ENCODE measurements around the gene POC1A. TPM values are rescaled to one million over a fixed set of nuclear protein-coding genes. Genes with fewer than 3 reads are reported as not detected.

Gene POC1A
- total RNA-seq, 2 experiments from 2014 or later = 0.22 to 0.39 TPM

DNA sequence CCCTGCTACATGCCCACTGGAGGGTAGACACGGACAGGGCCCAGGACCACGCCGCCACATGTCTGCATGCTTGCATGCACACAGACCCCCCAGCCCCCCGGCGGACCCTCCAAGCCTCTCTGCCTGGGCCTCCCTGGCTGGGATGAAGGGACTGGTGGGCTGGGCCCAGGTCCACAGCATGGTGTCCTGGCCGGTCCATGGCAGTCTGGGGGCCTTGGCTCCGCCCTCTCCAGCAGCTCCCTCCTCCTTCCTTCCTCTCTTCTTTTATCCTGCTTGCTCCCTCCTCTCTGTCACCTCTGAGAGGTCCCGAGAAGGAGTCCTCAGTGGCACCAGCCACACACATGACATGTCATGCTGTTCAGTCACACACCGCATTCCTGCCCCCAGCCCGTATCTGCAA, 122.3 kb downstream of the POC1A start:
- no peak overlapping the region for H3K4me3 ChIP-seq (ENCODE audit: low read length)
- no peaks in the 10 kb centered on the region for H3K36me3 ChIP-seq (ENCODE audit: insufficient read depth, low read length)
- no peak overlapping the region for H3K4me3 Mint-ChIP-seq
- H3K36me3 Mint-ChIP-seq (ENCODE audit: low read depth) = no peaks in the 10 kb centered on the region
- ChIA-PET POLR2A (no interaction called here), CTCF (no interaction called here)
- no peaks in the 10 kb centered on the region for H3K9me3 Mint-ChIP-seq
- H3K27me3 ChIP-seq (ENCODE audit: control insufficient read depth in 1 of 2, insufficient read depth in 2 of 2, low read length in 2 of 2) = no peaks in the 10 kb centered on the region
- no peak overlapping the region for H3K27ac ChIP-seq (ENCODE audit: low read depth in 1 of 2, low read length in 2 of 2)
- TF ChIP-seq, protein P1, sequence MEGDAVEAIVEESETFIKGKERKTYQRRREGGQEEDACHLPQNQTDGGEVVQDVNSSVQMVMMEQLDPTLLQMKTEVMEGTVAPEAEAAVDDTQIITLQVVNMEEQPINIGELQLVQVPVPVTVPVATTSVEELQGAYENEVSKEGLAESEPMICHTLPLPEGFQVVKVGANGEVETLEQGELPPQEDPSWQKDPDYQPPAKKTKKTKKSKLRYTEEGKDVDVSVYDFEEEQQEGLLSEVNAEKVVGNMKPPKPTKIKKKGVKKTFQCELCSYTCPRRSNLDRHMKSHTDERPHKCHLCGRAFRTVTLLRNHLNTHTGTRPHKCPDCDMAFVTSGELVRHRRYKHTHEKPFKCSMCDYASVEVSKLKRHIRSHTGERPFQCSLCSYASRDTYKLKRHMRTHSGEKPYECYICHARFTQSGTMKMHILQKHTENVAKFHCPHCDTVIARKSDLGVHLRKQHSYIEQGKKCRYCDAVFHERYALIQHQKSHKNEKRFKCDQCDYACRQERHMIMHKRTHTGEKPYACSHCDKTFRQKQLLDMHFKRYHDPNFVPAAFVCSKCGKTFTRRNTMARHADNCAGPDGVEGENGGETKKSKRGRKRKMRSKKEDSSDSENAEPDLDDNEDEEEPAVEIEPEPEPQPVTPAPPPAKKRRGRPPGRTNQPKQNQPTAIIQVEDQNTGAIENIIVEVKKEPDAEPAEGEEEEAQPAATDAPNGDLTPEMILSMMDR (IDR thresholded peaks at IDR 0.05) = no peak
- no peaks in the 10 kb centered on the region for H3K4me1 Mint-ChIP-seq (ENCODE audit: low read depth)
- no peaks in the 10 kb centered on the region for H3K27me3 Mint-ChIP-seq
- no peaks in the 10 kb centered on the region for H3K4me1 ChIP-seq (ENCODE audit: insufficient read depth, low read length)
- ATAC-seq (ENCODE audit: poor library complexity) (no peak), DNase-seq (no peak)
- intact Hi-C loops (cut with DNase I, micrococcal nuclease) = no loop called here
- no peak overlapping the region for H3K27ac Mint-ChIP-seq
- no peaks in the 10 kb centered on the region for H3K9me3 ChIP-seq (ENCODE audit: control insufficient read depth in 1 of 2, insufficient read depth in 1 of 2, low read length in 2 of 2)

DNA sequence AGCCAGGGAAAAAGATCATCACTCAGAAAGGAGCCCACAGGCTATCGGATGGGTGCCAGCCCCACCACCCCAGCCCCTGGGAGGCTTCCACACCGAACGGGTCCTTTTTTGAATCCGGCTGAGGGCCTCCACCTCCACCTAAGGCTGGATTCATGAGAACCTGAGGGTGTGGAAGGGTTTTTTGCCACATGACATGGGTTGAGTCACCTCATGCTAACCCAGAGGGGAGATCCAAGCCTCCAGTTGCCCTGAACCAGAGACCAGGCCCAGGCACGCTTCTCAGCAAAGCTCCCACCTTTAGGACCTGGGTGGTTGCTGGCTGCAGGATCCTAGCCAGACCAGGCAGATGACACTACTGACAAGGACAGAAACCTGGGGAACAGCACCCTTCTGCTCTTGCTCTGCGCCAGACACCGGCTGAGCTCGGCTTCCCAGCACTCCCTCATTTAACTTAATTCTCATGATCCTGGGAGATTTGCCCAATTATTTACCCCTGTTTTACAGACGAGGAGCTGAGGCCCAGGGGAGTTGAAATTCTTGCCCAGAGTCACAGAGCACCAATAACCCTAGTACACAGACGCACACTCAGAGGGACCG, 123.4 kb downstream of the POC1A start:
- H3K36me3 Mint-ChIP-seq (ENCODE audit: low read depth) = no peaks in the 10 kb centered on the region
- no peak overlapping the region for H3K4me3 Mint-ChIP-seq
- no peaks in the 10 kb centered on the region for H3K4me1 Mint-ChIP-seq (ENCODE audit: low read depth)
- no peaks in the 10 kb centered on the region for H3K4me1 ChIP-seq (ENCODE audit: insufficient read depth, low read length)
- TF ChIP-seq, protein P1 (IDR thresholded peaks at IDR 0.05) = no peak
- intact Hi-C loops (cut with DNase I, micrococcal nuclease) = no loop called here
- POLR2A ChIA-PET = no interaction called here
- no peaks in the 10 kb centered on the region for H3K9me3 Mint-ChIP-seq
- H3K36me3 ChIP-seq (ENCODE audit: insufficient read depth, low read length) = no peaks in the 10 kb centered on the region
- no peak overlapping the region for H3K27ac Mint-ChIP-seq
- no peaks in the 10 kb centered on the region for H3K27me3 ChIP-seq (ENCODE audit: control insufficient read depth in 1 of 2, insufficient read depth in 2 of 2, low read length in 2 of 2)
- H3K27ac ChIP-seq (ENCODE audit: low read depth in 1 of 2, low read length in 2 of 2) = no peak overlapping the region
- H3K27me3 Mint-ChIP-seq = no peaks in the 10 kb centered on the region
- DNase-seq (no peak), ATAC-seq (ENCODE audit: poor library complexity) (no peak)
- no peak overlapping the region for H3K4me3 ChIP-seq (ENCODE audit: low read length)
- no peaks in the 10 kb centered on the region for H3K9me3 ChIP-seq (ENCODE audit: control insufficient read depth in 1 of 2, insufficient read depth in 1 of 2, low read length in 2 of 2)
- CTCF ChIA-PET = no interaction called here

DNA sequence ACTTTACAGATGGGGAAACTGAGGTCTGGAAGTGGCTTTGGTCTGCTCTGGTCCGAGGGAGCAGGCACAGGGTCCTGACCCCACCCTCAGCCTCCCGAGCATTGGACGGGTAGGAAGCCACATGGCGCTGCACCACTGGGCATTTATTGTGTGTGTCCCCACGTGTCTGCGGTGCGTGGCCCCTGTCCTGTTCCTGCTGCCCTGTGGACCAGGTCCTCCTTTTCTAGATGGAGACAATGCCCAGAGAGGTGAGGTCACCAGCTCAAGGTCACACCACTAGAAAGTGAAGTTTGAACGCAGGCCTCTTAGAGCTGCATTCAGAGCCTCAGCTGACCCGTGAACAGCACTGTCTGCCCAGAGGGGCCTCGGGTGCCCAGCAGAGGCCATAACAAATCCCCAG, 124.7 kb downstream of the POC1A start:
- Mint-ChIP-seq H3K4me3 (no peak overlapping the region), H3K27ac (no peak overlapping the region), H3K27me3 (no peaks in the 10 kb centered on the region), H3K9me3 (no peaks in the 10 kb centered on the region), H3K36me3 (ENCODE audit: low read depth) (no peaks in the 10 kb centered on the region), H3K4me1 (ENCODE audit: low read depth) (no peaks in the 10 kb centered on the region)
- no peak overlapping the region for H3K27ac ChIP-seq (ENCODE audit: low read depth in 1 of 2, low read length in 2 of 2)
- H3K27me3 ChIP-seq (ENCODE audit: control insufficient read depth in 1 of 2, insufficient read depth in 2 of 2, low read length in 2 of 2) = no peaks in the 10 kb centered on the region
- no peak overlapping the region for H3K4me3 ChIP-seq (ENCODE audit: low read length)
- ChIA-PET CTCF (no interaction called here), POLR2A (no interaction called here)
- H3K4me1 ChIP-seq (ENCODE audit: insufficient read depth, low read length) = peaks cover 4% of the 10 kb centered on the region
- intact Hi-C loops (cut with DNase I, micrococcal nuclease) = no loop called here
- TF ChIP-seq, protein P1 (IDR thresholded peaks at IDR 0.05) = no peak
- no peaks in the 10 kb centered on the region for H3K36me3 ChIP-seq (ENCODE audit: insufficient read depth, low read length)
- DNase-seq (no peak), ATAC-seq (ENCODE audit: poor library complexity) (no peak)
- no peaks in the 10 kb centered on the region for H3K9me3 ChIP-seq (ENCODE audit: control insufficient read depth in 1 of 2, insufficient read depth in 1 of 2, low read length in 2 of 2)

All from CD4-positive, alpha-beta T cell (primary cell).